HG02840 (cell line): ENCODE measurements around the gene TNFRSF6B.

Source experiments
- ATAC-seq: cut with Tn5 transposase; IDR thresholded peaks from one replicate; pipeline ENCODE4 v1.9.1; 2021; ENCODE audit warnings: mild to moderate bottlenecking, moderate library complexity, moderate number of reproducible peaks; ENCODE audit not compliant: unreplicated experiment, low FRiP score

The TNFRSF6B gene

GRCh38 chr20:63682384-63683139 is 13.9 kb upstream of the TNFRSF6B start:
- no peak for ATAC-seq

GRCh38 chr20:63685269-63686026 is 11.0 kb upstream of the TNFRSF6B start:
- no peak for ATAC-seq

GRCh38 chr20:63686094-63686491 is 10.4 kb upstream of the TNFRSF6B start:
- ATAC-seq = no peak

GRCh38 chr20:63686492-63687321 is 9.7 kb upstream of the TNFRSF6B start:
- no peak for ATAC-seq

GRCh38 chr20:63687419-63688178 is 8.9 kb upstream of the TNFRSF6B start:
- no peak for ATAC-seq

- no peak for ATAC-seq
These were observed 8.0 kb upstream of the TNFRSF6B start for GRCh38 chr20:63688228-63689045.

GRCh38 chr20:63689046-63690002 is 7.1 kb upstream of the TNFRSF6B start:
- no peak for ATAC-seq

GRCh38 chr20:63690003-63690897 is 6.2 kb upstream of the TNFRSF6B start:
- ATAC-seq = no peak

- ATAC-seq = no peak
These were observed 5.3 kb upstream of the TNFRSF6B start for GRCh38 chr20:63690898-63691710.

GRCh38 chr20:63691711-63692435 is 4.6 kb upstream of the TNFRSF6B start:
- no peak for ATAC-seq

- ATAC-seq = no peak
These were observed 3.9 kb upstream of the TNFRSF6B start for GRCh38 chr20:63692436-63693082.

GRCh38 chr20:63693083-63693732 is 3.2 kb upstream of the TNFRSF6B start:
- no peak for ATAC-seq

GRCh38 chr20:63693733-63694583 is 2.5 kb upstream of the TNFRSF6B start:
- no peak for ATAC-seq
